LHCN-M2 (cell line): ENCODE data around the gene P4HTM. TPM values are rescaled to one million over a fixed set of nuclear protein-coding genes. Genes with fewer than 3 reads are reported as not detected.
A peak's percentile ranks its signal among the peaks of the same experiment; 100 is the strongest.

Source experiments
- DNase-seq: peaks from one replicate; pipeline ENCODE4 v3.0.0-alpha.2; 2012; ENCODE audit warnings: low read depth
- polyA plus RNA-seq: library from polyadenylated mRNA; unstranded; fragments of >200 nt; gene quantifications from one replicate; pipeline ENCODE4 v1.2.1, GENCODE V29; 2012; ENCODE audit warnings: missing spikeins
- total RNA-seq: library from RNA; depleted of rRNA; stranded (reverse); fragments of >200 nt; gene quantifications from 2 replicates; pipeline ENCODE4 v1.2.3, GENCODE V29; 2014; rRNA removed

The P4HTM gene
- total RNA-seq: 16.2 and 21.0 TPM in 2 replicates
- 13.4 TPM for polyA plus RNA-seq

GRCh38 chr3:48989796-48990635 is at the start of gene P4HTM:
Gene P4HTM (plus strand): TSS chr3:48990241. CDS start chr3:48990257, 16 bp downstream.
- peak; percentile 90 for DNase-seq

GRCh38 chr3:48945432-48945831 is 44.6 kb upstream of the P4HTM start:
- no peak for DNase-seq

- DNase-seq: no peak
Measured at GRCh38 chr3:48945891-48946549, 44.0 kb upstream of the P4HTM start.

- DNase-seq: no peak
Measured at GRCh38 chr3:48949376-48949717, 40.7 kb upstream of the P4HTM start.

- no peak for DNase-seq
Measured at GRCh38 chr3:48950051-48950450, 40.0 kb upstream of the P4HTM start.

GRCh38 chr3:48951764-48952163 is 38.3 kb upstream of the P4HTM start:
- DNase-seq: no peak

GRCh38 chr3:48952510-48953118 is 37.4 kb upstream of the P4HTM start:
- no peak for DNase-seq

- DNase-seq: peak; percentile 80
Measured at GRCh38 chr3:48957006-48957705, 32.9 kb upstream of the P4HTM start.

GRCh38 chr3:48960841-48961413 is 29.1 kb upstream of the P4HTM start:
- DNase-seq: peak; percentile 71

GRCh38 chr3:48962340-48962739 is 27.7 kb upstream of the P4HTM start:
- DNase-seq: no peak

- DNase-seq: no peak
Measured at GRCh38 chr3:48962939-48963338, 27.1 kb upstream of the P4HTM start.

- no peak for DNase-seq
Measured at GRCh38 chr3:48963591-48963990, 26.4 kb upstream of the P4HTM start.

- DNase-seq: peak; percentile 53
Measured at GRCh38 chr3:48966367-48966766, 23.7 kb upstream of the P4HTM start.

GRCh38 chr3:48966876-48967361 is 23.1 kb upstream of the P4HTM start:
- DNase-seq: peak; percentile 62

GRCh38 chr3:48970586-48970985 is 19.5 kb upstream of the P4HTM start:
- DNase-seq: no peak

- DNase-seq: no peak
Measured at GRCh38 chr3:48974076-48974864, 15.8 kb upstream of the P4HTM start.

- no peak for DNase-seq
Measured at GRCh38 chr3:48979451-48979850, 10.6 kb upstream of the P4HTM start.

- no peak for DNase-seq
Measured at GRCh38 chr3:48980295-48980694, 9.7 kb upstream of the P4HTM start.

GRCh38 chr3:48982016-48982415 is 8.0 kb upstream of the P4HTM start:
- no peak for DNase-seq

GRCh38 chr3:48982686-48983085 is 7.4 kb upstream of the P4HTM start:
- DNase-seq: no peak

GRCh38 chr3:48983096-48983495 is 6.9 kb upstream of the P4HTM start:
- no peak for DNase-seq
